DMS153 treated with DMSO at 0.1 percent for 48 hours (cell line): ENCODE data around the gene BTBD8.
"Not testable (repeated sequence)": the region's sequence is repeated elsewhere in the genome, so short reads cannot be mapped to it uniquely, and the experiment has no call there.

ENCODE experiments used
- DNase-seq: peaks from one replicate; lab custom pipeline; 2025; ENCODE audit not compliant: unreplicated experiment; lab: John Stamatoyannopoulos, UW

Gene BTBD8

GRCh38 chr1:92080128-92080985, at the start of gene BTBD8:
Gene BTBD8 (plus strand): TSS chr1:92080345. CDS start chr1:92080572, 227 bp downstream.
- DNase-seq: peak; percentile 68

DNA sequence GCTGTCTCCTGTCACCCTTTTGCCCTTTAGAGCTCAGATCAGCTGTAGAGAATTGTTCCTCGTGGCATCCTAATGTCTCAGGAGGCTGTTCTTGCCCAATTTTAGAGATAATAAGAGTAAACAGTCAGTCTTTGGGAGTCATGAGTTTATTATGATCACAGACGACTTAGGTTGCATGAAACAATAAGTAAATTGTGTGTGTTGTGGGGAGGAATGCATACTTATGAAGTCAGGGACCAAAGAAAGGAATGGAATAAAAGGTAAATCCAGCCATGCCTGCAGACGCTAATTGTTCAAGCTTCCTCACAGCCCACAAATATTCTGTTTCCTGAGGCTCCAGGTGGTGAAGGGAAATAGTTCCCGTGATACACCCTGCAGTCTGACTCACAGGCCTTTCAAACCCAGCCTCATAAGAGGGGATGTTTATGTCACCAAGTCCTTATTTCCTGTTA, 49.5 kb upstream of the BTBD8 start:
- peak; percentile 36 for DNase-seq

- no peak for DNase-seq
Measured at GRCh38 chr1:92031281-92032110, 48.6 kb upstream of the BTBD8 start.

DNA sequence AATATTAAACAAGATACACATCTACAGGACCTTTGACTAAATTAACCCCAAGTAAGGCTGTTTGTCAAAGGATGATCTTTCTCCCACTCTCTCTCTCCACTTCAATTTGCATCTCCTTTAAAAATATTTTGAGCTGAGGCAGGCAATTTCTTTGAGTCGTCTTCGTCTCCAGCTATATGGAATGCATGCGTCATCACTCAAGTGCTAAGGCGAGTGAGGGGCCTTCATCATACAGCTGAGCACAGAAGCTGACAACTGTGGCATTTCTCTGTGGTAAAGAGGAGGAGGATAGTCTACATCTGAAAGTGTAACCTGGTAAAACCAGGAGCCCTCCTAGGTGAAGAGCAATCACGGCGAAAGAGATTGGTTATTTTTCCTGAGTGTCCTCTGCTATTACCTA, 42.7 kb upstream of the BTBD8 start:
- no peak for DNase-seq

DNA sequence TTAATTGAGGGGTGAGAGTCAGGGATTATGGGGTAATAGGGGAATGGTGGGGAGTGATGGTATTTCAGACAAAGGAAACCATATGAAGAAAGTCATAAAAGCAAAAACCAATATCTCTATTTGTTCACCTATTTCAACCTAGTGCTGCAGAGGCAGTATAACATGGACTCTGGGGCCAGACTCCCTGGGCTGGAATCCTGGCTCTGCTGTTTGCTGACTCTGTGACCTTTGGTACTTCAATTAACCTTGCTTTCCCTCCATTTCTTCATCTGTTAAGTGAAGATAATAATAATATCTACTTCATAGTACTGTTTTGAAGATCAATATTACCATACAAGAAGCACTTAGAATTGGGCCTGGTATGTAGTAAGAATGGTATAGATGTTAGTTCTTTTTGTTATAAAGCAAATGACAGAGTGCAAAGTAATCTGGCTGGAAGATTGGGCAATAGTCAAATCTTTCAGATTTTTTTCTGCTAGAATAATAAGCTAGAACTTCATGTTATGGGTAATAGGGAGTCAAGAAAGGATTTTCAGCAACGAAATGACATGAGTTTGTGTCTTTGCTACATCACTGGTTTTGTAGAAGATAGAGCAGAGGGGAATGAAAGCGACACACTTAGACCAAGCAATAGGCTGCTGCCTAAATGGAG, 41.3 kb upstream of the BTBD8 start:
- no peak for DNase-seq

GRCh38 chr1:92040971-92041370, 39.2 kb upstream of the BTBD8 start:
- no peak for DNase-seq

DNA sequence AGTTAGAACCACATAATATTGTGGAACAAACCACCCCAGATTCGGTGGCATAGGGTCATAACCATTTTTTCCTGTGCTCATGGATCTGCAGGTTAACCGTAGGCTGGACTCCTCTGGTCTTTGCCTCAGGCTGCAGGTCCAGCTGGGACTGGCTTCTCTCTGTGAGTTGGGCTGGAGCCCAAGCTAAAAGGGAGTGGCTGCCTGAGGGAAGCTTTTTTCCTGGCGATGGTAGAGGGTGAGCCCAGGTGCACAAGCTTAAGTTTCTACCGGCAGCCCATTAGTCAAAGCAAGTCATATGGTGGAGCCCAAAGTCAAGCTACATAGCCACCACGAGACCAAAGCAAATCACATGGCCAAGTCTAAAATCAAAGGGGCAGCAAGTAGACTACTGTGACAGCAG, 36.5 kb upstream of the BTBD8 start:
- DNase-seq: no peak

DNA sequence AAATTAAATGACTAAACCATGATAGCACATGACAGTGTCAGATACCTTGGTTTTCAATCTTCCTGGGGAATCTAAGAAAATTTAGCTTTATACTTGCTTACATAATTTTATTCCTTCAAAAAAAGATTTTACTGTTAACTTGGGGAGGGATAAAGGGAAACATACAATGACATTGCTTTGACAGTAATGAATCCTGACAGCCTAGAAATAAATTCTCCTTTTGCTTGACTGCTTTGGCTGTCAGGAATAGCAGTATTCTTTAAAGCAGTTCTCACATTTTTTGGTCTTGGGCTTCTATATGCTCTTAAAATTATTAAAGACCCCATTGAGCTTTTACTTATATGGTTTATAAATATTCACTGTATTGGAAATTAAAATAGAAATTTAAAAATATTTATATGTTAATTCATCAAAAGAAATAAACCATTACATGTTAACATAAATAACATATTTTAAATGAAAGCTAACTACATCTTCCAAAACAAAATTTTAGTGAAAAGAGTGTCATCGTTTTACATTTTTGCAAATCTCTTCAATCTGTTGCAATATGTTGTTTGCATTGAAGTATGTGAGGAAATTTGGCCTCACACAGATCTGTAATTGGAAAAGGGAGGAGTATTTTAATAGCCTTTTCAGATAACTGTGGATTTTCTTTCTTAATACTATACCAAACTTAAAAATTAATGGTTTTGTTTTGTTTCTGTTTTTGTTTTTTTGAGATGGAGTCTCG, 34.2 kb upstream of the BTBD8 start:
- no peak for DNase-seq

DNA sequence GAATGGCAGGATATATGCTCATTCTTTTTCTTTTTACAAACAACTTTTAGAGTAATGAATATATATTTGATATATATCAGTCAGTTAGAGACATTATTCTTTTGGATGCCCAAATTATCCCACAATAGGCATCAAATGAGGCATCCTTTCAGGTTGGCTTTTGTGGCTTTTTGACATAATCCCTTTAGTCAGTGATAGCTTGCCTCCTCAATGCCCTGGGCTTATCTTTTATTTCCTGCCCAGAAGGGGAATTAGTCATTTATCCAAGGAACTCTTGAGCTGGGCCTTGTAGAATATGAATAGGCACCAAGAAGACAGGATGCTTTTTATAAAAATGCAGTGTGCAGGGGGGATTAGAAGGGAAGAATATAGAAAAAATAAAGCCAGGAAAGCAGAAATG, 28.2 kb upstream of the BTBD8 start:
- DNase-seq: no peak

DNA sequence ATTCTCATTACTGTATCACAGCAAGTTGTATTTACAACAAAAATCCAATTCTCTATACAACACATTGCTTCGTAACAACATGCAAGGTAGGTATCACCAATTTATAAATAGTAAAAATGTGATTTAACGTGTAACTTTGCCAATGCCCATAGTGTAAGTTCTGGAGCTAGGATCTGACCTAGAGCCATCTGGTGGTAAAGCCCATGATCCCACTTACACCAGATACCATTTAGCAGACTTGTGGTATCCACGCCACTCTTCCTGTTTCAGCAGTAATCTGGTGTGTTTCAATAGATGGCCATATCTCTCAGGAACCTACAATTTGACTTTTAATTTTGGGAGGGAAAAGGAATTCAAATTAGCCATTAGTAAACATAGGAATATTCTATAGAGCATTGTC, 15.1 kb upstream of the BTBD8 start:
- no peak for DNase-seq

- DNase-seq: no peak
Measured at GRCh38 chr1:92066321-92066720, 13.8 kb upstream of the BTBD8 start.

- DNase-seq: no peak
Measured at GRCh38 chr1:92070892-92071291, 9.3 kb upstream of the BTBD8 start.

DNA sequence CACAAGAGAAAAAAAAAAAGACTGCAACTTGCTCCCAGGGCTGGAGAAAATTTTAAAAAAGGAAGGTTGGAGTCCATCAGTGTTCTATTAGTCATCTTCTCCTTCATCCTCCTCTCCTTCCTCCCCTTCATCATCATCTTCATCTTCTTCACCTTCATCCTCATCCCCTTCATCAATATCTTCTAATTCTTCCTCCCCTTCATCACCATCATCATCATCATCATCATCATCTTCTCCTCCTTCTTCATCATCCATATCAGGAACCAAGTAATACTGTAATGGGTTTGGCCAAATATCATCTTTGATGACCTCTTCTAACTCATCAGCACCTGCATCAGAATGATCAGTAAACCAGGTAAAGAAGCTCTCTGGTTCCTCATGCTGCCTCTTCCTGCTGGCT, 5.7 kb upstream of the BTBD8 start:
- DNase-seq: not testable (repeated sequence)

DNA sequence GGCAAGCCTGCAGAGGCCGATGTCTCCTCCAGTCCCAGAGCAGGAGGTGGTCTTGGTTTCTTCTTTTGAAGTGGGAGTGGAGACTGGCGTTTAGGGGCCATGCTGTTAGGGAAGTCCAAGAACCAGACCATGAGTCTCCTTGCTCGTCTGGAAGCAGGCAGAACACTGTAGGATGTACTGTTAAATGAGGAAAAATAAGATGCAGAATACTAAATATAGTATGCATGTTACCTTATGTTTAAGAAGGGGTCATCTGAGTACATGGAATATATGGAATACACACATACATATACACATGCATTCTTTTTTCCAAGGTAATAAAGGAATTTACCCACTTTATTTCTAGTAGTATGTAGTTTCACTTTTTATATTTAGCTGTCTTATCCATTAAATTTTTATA, 4.8 kb upstream of the BTBD8 start, which contains the start of gene SETSIP:
Gene SETSIP (minus strand): TSS at position 101 of the 400 bp plus-strand sequence. CDS start 0 bp downstream, at position 101.
- no peak for DNase-seq

DNA sequence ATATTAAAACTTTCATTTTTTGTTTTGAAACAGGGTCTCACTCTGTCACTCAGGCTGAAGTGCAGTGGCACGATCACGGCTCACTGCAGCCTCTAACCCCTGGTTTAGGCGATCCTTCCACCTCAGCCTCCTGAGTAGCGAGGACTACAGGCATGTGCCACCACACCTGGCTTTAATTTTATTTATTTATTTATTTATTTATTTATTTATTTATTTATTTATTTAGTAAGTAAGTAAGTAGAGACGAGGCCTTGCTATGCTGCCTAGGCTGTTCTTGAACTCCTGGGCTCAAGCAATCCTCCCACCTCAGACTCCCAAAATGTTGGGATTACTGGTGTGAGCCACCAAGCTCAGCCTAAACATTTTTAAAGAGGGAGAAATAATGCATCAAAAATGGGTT, 3.8 kb upstream of the BTBD8 start:
- no peak for DNase-seq

DNA sequence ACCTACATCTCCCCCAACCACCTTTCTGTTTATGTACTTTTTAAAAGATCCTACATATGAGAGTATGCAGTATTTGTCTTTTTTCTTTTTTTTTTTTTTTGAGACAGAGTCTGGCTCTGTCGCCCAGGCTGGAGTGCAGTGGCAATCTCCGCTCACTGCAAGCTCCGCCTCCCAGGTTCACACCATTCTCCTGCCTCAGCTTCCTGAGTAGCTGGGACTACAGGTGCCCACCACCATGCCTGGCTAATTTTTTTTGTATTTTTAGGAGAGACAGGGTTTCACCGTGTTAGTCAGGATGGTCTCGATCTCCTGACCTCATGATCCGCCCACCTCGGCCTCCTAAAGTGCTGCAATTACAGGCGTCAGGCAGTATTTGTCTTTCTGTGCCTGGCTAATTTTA, 2.1 kb upstream of the BTBD8 start:
- DNase-seq: not testable (repeated sequence)

GRCh38 chr1:92079441-92079840, 704 bp upstream of the BTBD8 start:
- no peak for DNase-seq

DNA sequence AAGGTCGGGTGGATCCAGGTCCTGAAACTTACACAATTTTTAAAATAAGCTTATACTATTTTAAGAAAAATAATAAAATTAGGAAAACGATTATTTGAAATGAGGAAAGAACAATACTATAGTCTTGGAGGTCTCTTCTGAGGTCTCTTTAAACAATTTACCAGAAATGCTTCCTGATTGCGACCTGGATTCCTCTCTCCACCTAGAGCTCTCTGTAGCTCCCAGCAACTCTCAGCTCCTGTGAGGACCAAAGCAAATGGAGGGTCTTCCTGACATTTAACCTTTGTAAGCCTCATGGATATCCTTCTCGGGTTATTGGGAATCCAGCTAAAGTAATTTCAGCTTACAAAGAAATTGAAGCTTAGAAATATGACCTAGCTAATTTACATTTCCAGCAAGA, 886 bp downstream of the BTBD8 start:
- no peak for DNase-seq

DNA sequence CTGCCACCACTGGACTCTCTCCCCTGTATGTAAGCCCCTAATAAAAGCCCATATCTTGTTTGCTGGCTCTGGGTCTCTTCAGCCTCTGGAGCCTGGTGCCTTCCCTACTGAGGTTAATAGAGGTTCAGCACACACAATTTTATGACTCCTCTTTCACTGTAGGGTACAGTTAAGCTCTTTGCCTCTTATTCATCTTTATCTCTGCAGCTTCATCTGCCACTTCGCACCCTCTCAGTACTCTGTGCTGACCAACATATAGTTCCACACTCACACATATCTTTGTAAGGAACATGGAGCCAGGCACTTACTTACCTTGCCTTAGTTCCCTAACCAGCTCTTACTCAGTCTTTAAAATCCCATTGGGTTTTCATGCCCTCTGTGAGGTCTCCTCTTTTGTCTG, 4.5 kb downstream of the BTBD8 start:
- no peak for DNase-seq

DNA sequence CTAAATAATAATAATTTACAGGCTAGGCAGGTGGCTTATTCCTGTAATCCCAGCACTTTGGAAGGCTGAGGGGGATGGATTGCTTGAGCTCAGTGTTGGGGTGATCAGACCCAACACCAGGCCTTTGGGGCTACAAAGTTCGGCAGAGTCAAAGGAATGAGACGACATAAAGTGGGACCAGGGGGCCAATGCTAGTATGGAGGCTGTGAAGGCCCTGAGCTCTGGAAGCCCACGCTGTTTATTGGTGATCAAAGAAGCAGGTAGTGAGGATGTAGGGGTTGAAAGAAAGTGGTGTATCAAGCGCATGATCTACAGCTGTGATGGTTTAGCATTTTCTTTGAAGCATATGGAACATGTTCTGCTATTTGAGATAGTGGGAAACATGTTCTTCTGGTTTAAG, 5.6 kb downstream of the BTBD8 start:
- no peak for DNase-seq

- DNase-seq: peak; percentile 3
Measured at GRCh38 chr1:92087542-92087941, 7.4 kb downstream of the BTBD8 start.
